ENCODE measurements around the gene CDR2.

DNA sequence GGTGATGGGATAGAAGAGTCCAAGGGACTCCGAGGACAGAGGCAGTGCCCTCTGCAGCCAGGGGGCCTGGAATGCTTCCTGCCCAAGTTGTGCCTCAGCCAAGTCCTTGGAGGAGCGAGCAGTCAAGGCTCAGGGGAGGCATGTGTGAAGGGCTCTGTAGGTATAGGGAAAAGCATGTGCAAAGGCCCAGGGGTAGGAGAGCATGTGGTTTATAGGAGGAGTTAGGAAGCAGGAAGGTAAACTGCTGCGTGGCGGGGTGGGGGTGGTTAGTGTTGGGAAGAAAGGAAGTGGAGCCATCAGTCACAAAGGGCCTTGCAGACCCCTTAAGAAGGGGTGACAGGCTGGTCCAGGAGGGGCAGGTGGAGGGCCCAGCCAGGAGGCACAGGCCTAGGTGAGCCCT, 70.0 kb downstream of the CDR2 start:
- TF ChIP-seq, protein P1, sequence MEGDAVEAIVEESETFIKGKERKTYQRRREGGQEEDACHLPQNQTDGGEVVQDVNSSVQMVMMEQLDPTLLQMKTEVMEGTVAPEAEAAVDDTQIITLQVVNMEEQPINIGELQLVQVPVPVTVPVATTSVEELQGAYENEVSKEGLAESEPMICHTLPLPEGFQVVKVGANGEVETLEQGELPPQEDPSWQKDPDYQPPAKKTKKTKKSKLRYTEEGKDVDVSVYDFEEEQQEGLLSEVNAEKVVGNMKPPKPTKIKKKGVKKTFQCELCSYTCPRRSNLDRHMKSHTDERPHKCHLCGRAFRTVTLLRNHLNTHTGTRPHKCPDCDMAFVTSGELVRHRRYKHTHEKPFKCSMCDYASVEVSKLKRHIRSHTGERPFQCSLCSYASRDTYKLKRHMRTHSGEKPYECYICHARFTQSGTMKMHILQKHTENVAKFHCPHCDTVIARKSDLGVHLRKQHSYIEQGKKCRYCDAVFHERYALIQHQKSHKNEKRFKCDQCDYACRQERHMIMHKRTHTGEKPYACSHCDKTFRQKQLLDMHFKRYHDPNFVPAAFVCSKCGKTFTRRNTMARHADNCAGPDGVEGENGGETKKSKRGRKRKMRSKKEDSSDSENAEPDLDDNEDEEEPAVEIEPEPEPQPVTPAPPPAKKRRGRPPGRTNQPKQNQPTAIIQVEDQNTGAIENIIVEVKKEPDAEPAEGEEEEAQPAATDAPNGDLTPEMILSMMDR (IDR thresholded peaks at IDR 0.05): no peak
- TF ChIP-seq EZH2 (IDR thresholded peaks at IDR 0.05; ENCODE audit: borderline replicate concordance, insufficient read depth, low read depth, low read length, poor library complexity, severe bottlenecking): no peak
